C4-2B (cell line): ENCODE data around the gene GPR148.
A peak's percentile ranks its signal among the peaks of the same experiment; 100 is the strongest.
"Not testable (repeated sequence)": the region's sequence is repeated elsewhere in the genome, so short reads cannot be mapped to it uniquely, and the experiment has no call there.

Source experiments
- H3K27ac ChIP-seq: fragments of 450-650 bp; 2 replicates; pipeline ENCODE4 v1.5.1; 2017
- ZFX ChIP-seq: fragments of 450-650 bp; IDR thresholded peaks from 2 replicates; pipeline ENCODE4 v1.6.1; 2017
- TF ChIP-seq, protein P1 (sequence below): fragments of 450-650 bp; conservative IDR thresholded peaks from 2 replicates; pipeline ENCODE4 v1.5.1; 2017; ENCODE audit warnings: mild to moderate bottlenecking

GPR148 gene, protein sequence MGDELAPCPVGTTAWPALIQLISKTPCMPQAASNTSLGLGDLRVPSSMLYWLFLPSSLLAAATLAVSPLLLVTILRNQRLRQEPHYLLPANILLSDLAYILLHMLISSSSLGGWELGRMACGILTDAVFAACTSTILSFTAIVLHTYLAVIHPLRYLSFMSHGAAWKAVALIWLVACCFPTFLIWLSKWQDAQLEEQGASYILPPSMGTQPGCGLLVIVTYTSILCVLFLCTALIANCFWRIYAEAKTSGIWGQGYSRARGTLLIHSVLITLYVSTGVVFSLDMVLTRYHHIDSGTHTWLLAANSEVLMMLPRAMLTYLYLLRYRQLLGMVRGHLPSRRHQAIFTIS

DNA sequence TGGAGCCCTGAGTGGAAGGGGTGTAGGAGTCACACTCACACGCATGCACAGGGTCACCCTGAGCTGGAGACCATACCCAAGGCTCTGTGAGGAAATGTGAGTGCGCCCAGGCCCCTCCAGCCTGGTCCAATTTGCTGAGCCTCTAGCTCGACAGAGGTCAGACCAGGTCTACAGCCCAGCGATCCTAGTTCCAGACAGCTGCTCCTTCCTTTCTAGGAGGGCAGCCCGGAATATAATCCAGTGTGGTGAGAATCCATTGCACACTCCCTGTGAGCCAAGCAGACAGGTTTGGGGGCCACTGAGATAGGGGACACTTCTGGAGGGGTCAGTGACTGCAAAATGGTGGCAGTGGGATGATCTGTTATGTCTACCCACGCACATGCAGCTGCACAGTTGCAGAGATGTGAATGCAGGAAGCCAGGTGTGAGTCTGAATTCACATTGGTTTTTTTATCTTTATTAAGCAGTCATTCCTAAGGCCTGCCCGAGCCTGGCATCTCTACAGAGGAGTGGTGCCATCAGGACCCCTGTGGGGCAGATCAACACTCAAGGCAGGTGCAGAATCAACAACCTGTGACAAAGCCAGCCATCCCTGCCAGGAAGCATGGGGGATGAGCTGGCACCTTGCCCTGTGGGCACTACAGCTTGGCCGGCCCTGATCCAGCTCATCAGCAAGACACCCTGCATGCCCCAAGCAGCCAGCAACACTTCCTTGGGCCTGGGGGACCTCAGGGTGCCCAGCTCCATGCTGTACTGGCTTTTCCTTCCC is at the start of gene GPR148:
GPR148 (plus strand) TSS at position 522 of the 768 bp plus-strand sequence; CDS start at position 604, 82 bp downstream.
- no peak within 1 kb of the TSS for H3K27ac ChIP-seq
- no peak for TF ChIP-seq ZFX

DNA sequence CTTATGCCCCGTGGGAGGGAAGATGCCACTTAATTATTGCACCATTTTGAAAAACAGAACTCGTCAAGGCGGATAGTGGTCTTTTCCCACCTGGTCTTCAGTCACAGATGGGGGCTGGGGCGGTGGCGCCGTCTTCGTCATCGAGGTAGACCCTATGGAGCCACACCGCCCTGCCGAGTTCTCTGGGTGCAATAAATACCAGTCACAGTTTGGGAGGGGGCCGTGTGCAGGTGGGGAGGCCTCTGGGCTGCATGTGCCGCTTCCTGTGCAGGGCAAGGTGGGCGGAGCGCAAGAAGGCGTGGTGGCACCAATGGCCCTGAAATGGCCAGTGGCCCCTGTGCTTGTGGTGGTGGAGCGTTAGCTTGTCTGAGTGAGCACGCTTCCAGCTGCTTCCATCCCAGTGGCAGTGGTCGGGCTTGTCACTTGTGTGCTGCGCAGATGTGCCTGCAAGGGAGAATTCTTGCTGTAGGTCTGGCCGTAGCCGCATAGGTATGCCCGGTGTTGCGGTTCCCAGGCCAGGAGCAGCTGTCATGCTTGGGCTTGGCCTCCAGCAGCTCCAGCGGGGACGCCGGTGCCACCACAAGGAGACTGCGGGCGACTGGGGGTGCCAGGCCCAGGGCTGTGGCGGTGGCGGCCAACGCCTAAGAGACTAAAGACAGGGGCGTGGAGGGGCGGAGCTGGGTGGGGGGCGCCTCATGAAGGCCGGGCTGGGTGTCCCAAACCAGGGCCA is 36.7 kb upstream of the GPR148 start:
- H3K27ac ChIP-seq, result not testable (repeated sequence)

DNA sequence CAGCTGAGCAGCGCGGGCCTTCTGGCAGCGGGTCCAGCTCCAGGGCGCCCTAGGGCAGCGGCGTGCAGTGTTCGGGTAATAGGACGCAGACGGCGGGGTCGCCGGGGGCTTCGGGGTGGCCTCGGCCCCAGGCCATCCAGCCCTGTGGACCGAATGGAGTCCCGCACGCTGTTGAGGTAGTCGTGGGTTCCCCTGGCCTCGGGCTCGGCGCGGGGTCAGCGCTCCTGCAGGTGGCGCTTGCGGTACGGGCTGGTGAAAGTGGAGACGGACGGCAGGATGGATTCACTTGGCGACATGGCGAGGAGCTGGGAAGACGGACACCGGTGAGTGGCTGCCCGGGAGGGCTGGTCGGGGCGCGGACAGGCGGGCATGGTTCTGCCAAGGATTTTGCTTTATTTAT is 35.4 kb upstream of the GPR148 start:
- not testable (repeated sequence) for H3K27ac ChIP-seq
- TF ChIP-seq, protein P1, sequence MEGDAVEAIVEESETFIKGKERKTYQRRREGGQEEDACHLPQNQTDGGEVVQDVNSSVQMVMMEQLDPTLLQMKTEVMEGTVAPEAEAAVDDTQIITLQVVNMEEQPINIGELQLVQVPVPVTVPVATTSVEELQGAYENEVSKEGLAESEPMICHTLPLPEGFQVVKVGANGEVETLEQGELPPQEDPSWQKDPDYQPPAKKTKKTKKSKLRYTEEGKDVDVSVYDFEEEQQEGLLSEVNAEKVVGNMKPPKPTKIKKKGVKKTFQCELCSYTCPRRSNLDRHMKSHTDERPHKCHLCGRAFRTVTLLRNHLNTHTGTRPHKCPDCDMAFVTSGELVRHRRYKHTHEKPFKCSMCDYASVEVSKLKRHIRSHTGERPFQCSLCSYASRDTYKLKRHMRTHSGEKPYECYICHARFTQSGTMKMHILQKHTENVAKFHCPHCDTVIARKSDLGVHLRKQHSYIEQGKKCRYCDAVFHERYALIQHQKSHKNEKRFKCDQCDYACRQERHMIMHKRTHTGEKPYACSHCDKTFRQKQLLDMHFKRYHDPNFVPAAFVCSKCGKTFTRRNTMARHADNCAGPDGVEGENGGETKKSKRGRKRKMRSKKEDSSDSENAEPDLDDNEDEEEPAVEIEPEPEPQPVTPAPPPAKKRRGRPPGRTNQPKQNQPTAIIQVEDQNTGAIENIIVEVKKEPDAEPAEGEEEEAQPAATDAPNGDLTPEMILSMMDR, result peak; percentile 35

DNA sequence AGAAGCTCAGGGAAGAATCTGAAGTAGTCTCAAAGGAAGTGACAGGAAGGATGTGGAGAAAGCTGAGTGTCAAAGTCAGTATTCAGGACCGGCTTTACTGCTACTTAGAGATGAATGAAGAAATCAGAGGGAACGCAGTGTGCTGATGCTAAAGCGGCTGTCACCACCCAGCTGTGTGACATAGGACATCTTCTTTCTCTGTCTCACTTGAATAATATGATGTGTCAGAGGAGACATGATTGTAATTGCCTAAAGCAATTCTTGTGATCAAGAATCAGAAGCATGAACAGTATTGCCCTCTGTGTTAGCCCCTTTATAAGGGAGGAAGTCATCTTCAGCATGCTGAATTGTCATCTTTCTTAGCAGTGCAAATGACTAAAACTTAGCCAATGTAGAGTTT is 25.6 kb upstream of the GPR148 start:
- not testable (repeated sequence) for H3K27ac ChIP-seq

DNA sequence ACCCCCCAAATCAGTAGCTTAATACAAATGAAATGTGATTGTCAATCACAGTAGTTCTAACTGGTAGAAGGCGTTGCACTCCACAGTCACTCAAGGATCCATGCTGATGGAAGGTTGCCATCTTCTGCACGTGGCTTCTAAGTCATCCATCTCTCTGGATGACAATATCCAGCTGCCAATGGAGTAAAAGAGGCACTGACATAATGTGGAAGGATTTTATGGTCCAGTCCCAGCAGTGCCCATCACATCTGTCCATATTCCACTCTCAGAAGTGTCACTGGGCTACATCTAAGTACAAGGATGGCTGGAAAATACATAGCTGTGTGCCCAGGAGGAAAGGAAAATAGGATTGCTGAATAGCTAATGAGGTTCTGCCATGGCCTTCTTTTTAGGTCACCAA is 14.1 kb upstream of the GPR148 start:
- H3K27ac ChIP-seq, result not testable (repeated sequence)

DNA sequence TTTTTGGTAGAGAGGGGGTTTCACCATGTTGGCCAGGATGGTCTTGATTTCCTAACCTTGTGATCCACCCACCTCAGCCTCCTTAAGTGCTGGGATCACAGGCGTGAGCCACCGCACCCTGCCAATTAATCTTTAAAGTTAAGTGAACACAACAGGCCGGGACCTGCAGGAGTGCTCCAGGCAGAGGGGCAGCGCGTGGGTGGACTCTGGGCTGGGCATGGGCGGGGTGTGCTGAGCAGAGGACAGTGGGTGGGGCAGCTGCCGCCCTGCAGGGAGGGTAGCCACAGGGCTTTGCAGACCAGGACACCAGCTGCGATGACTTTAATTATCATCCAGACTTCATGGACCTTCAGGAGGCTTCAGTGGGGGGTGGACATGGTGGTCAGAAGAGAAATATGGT is 8.8 kb upstream of the GPR148 start:
- TF ChIP-seq, protein P1, result no peak
- no peak for TF ChIP-seq ZFX
- no peak overlapping the region for H3K27ac ChIP-seq

DNA sequence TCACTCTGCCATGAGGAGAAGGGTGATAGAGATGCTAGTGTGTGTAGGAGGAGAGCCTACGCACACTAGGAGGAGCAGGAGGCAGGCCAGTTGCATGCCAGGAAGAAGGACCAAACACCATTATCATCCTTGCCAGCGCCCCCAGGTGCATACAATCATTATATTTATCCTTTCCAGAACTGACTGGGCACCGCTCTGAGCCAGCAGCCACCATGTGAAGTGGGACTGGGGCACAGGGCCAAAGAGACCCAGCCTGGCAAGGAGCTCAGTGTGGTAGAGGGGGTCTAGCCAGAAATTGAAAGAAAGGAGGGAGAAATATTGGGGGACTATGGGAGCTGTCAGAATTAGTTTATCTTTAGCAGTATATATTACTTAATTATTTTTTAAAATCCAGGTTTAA is 8.3 kb upstream of the GPR148 start:
- no peak overlapping the region for H3K27ac ChIP-seq
- TF ChIP-seq ZFX, result no peak
- TF ChIP-seq, protein P1, result no peak

DNA sequence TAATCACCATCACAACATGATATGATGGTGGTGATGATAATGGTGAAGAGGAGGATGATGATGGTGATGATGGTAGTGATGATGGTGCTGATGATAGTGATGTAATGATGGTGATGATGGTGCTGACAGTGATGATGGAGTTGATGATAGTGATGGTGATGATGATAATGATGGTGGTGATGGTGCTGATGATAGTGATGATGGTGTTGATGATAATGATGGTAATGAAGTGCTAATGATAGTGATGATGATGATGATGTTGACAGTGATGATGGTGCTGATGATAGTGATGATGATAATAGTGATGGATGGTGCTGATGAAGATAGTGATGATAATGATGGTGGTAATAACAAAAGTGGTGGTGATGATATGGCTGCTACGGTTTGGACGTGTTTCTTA is 4.4 kb upstream of the GPR148 start:
- H3K27ac ChIP-seq, result no peak overlapping the region
- no peak for TF ChIP-seq ZFX
- TF ChIP-seq, protein P1, result no peak

DNA sequence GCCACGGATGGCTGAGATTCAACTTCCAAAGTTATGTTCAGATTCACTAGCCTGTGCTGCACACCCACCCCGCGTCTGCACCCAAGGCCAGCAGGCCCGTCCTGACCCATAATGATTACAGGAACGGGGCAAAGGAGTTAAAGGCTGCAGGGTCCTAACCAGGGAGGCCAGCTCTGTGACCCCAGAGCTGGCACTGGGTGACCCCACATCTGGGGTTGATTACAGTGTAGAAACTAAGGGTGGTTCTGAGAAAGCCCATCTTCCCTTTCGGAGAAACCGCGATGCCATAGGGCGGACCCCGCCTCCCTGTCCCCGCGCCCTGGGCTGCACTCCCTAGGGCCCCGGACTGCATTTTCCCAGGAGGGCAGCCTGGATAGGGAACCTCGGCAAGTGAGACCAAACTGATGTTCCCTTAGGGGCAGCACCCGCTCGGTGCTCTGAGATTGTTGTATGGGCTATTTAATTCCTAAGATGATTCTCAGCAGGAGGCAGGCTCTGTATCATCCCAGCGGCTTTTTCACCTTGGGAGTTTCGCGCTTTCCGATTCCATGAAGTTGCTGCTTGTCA is 2.2 kb upstream of the GPR148 start:
- TF ChIP-seq, protein P1, result no peak
- no peak for TF ChIP-seq ZFX

More for the DNA sequence above, 2.2 kb upstream of the GPR148 start:
- H3K27ac ChIP-seq, result no peak overlapping the region
